Measurements from ENCODE around the gene ADGRD1.

Gene ADGRD1

GRCh38 chr12:130961921-130962451, 8.3 kb downstream of the ADGRD1 start:
- DNase-seq (ENCODE audit: low read depth in 1 of 2, low spot score in 1 of 2), result no peak
- no peak overlapping the region for H3K27ac ChIP-seq (replicated peaks)
- no peaks in the 10 kb centered on the region for H3K27me3 ChIP-seq (ENCODE audit: insufficient read depth, poor library complexity, severe bottlenecking)
- TF ChIP-seq POLR2AphosphoS5 (IDR thresholded peaks at IDR 0.05; ENCODE audit: low read depth), result no peak
- TF ChIP-seq, protein P1, sequence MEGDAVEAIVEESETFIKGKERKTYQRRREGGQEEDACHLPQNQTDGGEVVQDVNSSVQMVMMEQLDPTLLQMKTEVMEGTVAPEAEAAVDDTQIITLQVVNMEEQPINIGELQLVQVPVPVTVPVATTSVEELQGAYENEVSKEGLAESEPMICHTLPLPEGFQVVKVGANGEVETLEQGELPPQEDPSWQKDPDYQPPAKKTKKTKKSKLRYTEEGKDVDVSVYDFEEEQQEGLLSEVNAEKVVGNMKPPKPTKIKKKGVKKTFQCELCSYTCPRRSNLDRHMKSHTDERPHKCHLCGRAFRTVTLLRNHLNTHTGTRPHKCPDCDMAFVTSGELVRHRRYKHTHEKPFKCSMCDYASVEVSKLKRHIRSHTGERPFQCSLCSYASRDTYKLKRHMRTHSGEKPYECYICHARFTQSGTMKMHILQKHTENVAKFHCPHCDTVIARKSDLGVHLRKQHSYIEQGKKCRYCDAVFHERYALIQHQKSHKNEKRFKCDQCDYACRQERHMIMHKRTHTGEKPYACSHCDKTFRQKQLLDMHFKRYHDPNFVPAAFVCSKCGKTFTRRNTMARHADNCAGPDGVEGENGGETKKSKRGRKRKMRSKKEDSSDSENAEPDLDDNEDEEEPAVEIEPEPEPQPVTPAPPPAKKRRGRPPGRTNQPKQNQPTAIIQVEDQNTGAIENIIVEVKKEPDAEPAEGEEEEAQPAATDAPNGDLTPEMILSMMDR (IDR thresholded peaks at IDR 0.05; ENCODE audit: insufficient read depth, low read length), result no peak
- no peak for TF ChIP-seq GABPA (IDR thresholded peaks at IDR 0.05; ENCODE audit: low read depth)
- TF ChIP-seq, protein P2, sequence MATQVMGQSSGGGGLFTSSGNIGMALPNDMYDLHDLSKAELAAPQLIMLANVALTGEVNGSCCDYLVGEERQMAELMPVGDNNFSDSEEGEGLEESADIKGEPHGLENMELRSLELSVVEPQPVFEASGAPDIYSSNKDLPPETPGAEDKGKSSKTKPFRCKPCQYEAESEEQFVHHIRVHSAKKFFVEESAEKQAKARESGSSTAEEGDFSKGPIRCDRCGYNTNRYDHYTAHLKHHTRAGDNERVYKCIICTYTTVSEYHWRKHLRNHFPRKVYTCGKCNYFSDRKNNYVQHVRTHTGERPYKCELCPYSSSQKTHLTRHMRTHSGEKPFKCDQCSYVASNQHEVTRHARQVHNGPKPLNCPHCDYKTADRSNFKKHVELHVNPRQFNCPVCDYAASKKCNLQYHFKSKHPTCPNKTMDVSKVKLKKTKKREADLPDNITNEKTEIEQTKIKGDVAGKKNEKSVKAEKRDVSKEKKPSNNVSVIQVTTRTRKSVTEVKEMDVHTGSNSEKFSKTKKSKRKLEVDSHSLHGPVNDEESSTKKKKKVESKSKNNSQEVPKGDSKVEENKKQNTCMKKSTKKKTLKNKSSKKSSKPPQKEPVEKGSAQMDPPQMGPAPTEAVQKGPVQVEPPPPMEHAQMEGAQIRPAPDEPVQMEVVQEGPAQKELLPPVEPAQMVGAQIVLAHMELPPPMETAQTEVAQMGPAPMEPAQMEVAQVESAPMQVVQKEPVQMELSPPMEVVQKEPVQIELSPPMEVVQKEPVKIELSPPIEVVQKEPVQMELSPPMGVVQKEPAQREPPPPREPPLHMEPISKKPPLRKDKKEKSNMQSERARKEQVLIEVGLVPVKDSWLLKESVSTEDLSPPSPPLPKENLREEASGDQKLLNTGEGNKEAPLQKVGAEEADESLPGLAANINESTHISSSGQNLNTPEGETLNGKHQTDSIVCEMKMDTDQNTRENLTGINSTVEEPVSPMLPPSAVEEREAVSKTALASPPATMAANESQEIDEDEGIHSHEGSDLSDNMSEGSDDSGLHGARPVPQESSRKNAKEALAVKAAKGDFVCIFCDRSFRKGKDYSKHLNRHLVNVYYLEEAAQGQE (IDR thresholded peaks at IDR 0.05; ENCODE audit: insufficient replicate concordance, low read depth), result no peak
- TF ChIP-seq SPI1 (IDR thresholded peaks at IDR 0.05; ENCODE audit: borderline replicate concordance, low read depth), result no peak
- no peak overlapping the region for H3K4me3 ChIP-seq (replicated peaks; ENCODE audit: insufficient read depth, low read length)

- no peak for DNase-seq (ENCODE audit: low read depth in 1 of 2, low spot score in 1 of 2)
- Histone ChIP-seq H3K4me3 (replicated peaks; ENCODE audit: insufficient read depth, low read length) (no peak overlapping the region), H3K27me3 (ENCODE audit: insufficient read depth, poor library complexity, severe bottlenecking) (no peaks in the 10 kb centered on the region), H3K27ac (replicated peaks) (no peak overlapping the region; the same call in 1 of the 2 replicates)
- TF ChIP-seq POLR2AphosphoS5 (IDR thresholded peaks at IDR 0.05; ENCODE audit: low read depth), result no peak
- TF ChIP-seq, protein P2 (IDR thresholded peaks at IDR 0.05; ENCODE audit: insufficient replicate concordance, low read depth), result no peak
- TF ChIP-seq SPI1 (IDR thresholded peaks at IDR 0.05; ENCODE audit: borderline replicate concordance, low read depth), result no peak
- TF ChIP-seq, protein P1 (IDR thresholded peaks at IDR 0.05; ENCODE audit: insufficient read depth, low read length), result no peak
- no peak for TF ChIP-seq GABPA (IDR thresholded peaks at IDR 0.05; ENCODE audit: low read depth)
Observed at GRCh38 chr12:130965214-130965613, 11.5 kb downstream of the ADGRD1 start.

- H3K4me3 ChIP-seq (replicated peaks; ENCODE audit: insufficient read depth, low read length), result no peak overlapping the region
- peak overlapping the region; percentile 2; the same call in 1 of the 2 replicates for H3K27ac ChIP-seq (replicated peaks)
- no peak for TF ChIP-seq SPI1 (IDR thresholded peaks at IDR 0.05; ENCODE audit: borderline replicate concordance, low read depth)
- no peak for TF ChIP-seq GABPA (IDR thresholded peaks at IDR 0.05; ENCODE audit: low read depth)
- TF ChIP-seq, protein P1 (IDR thresholded peaks at IDR 0.05; ENCODE audit: insufficient read depth, low read length), result no peak
- TF ChIP-seq, protein P2 (IDR thresholded peaks at IDR 0.05; ENCODE audit: insufficient replicate concordance, low read depth), result no peak
- no peak for TF ChIP-seq POLR2AphosphoS5 (IDR thresholded peaks at IDR 0.05; ENCODE audit: low read depth)
- H3K27me3 ChIP-seq (ENCODE audit: insufficient read depth, poor library complexity, severe bottlenecking), result no peaks in the 10 kb centered on the region
- DNase-seq (ENCODE audit: low read depth in 1 of 2, low spot score in 1 of 2), result no peak
Observed at GRCh38 chr12:130965668-130966067, 12.0 kb downstream of the ADGRD1 start.
